ENCODE results near the gene IFT43.

The IFT43 gene

GRCh38 chr14:76019676-76020075 lies 34.1 kb downstream of the IFT43 start:
- DNase-seq, result no peak

DNA sequence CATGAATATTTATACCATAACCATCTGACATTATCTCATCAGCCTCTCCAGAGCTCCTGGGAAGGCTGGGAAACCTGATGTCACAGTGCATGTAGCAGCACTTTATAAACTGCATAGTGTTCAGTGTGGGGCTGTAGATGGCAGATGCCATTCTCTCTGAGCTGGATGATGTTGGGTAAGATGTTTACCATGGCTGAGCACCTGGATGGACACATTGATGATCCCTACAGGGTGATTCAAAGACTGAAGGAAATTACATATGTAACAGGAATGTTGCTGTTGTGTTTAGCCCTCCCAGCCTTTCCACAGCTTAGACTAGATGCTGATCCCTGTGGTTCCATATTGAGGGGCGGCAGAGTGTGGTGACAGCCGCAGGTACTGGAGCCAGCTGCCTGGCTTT lies 37.4 kb downstream of the IFT43 start:
- no peak for DNase-seq

DNA sequence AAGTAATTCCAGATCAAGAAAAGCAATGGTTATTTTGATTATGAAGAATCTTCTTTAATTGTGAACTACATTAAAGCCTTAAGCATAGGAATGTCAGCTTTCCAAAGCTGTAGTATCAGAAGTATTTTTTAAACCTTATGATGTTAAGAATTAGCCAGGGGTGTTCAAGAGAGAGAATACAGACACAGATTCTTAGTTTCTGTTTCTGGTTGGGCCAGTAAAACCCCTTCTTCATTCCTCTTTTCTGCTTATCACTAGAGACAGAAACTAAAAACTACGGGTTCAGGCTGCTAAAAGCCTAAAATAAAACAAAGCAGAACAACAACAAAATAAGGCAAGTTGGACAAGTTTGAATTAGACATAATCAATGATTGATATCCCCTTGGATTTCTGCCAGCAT lies 38.2 kb downstream of the IFT43 start:
- no peak for DNase-seq

DNA sequence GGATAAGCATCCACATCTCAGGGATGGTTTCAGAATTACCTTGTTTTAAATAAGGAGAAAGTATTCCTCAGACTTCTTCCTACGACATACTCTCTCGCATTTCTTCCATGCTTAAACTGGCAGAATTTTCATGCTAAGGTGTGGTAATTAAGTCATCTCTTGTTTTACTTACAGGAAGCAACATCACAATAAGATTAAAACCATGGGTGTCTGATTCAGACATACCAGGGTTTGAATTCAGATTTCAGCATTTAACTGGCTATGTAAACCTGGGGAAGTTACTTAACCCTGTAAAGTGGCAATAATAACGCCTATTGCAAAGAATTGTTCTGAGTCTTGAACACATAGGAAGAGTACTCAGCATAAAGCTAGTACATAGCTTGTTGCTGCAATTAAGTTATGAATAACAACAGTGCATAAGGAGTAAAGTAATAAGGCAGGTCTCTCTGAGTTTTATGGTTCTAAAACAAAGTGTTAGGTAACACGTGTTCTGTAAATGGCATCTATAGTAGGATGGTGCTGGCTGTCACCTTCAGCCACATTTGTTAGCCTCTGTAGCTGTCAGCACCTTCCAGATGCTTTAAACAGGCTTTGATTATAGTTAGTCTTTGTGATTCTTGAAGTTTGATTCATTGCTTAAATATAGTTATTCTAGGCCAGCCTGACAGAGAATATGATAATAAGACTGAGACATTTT lies 38.8 kb downstream of the IFT43 start:
- no peak for DNase-seq

GRCh38 chr14:76034566-76034965 lies 49.0 kb downstream of the IFT43 start:
- no peak for DNase-seq

- DNase-seq, result no peak
These were observed 55.1 kb downstream of the IFT43 start for GRCh38 chr14:76040704-76041103.

- no peak for DNase-seq
These were observed 60.2 kb downstream of the IFT43 start for GRCh38 chr14:76045773-76046172.

- DNase-seq, result no peak
These were observed 64.7 kb downstream of the IFT43 start for GRCh38 chr14:76050250-76050649.

DNA sequence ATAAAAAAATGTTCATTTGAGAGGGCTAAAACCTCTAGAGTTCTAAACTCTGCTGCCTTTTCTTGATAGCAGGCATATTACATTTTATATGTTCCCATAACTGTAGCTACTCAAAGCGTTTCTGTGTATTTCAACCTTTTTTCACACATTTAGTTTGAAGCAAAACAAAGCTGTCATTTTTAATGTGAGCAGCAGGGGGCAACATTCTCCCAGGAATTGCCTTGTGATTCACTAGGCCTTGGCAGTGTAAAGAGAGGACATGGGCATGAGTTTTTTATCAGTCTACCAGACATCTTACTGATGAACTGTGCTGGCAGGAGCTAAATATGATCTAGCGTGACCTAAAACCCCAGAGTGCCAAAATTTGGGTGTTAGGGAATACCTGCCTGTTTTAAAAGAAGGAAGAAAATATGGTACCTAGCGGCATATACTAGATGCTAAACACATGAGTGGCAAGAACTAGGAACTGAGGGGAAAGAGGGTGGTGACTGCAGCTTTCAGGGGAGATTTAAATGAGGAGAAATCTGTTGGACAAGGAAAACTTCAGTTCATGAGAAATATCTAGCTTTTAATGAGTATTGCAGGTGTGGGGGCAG lies 65.3 kb downstream of the IFT43 start:
- peak in 3 of 4 experiments; percentile 6 to 37 (median 12) for DNase-seq

DNA sequence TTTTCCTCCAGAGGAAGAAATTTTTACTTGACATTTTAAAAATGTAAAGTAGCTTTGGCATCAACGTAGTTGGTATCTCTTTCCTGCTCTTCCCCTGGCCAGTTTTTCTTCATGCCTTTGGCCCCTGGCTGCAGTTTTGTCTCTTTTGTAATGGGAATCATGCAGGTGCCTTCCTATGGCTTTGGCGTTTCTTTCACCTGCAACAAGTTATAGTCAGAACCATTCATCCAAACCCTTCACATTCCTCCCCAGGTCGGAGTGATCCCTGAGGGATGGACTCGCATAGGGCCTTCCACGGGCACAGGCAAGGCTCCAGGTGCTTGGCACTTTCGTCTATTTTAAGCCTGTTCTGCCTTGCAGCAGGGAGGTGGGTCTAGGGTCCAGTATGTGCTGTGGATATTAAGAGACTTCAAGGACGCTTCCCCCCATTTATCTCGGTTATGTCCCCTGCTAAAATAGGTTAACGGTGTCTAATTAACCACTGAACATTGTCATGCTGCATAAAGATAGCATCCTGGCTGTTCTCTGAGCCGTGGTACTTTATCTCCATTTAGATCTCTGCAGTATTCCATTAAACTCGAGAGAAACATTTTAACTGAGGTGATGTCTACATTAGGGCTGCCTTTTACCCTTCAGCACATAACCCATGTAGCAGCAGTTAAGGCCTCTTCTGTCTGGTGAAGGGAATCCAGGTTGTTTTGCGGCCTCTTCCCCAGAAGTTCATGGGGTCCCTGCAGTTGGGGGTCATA lies 66.3 kb downstream of the IFT43 start:
- DNase-seq, result no peak

GRCh38 chr14:76053572-76054355 lies 68.2 kb downstream of the IFT43 start:
- DNase-seq, result no peak

- no peak for DNase-seq
These were observed 69.8 kb downstream of the IFT43 start for GRCh38 chr14:76055330-76055729.

DNA sequence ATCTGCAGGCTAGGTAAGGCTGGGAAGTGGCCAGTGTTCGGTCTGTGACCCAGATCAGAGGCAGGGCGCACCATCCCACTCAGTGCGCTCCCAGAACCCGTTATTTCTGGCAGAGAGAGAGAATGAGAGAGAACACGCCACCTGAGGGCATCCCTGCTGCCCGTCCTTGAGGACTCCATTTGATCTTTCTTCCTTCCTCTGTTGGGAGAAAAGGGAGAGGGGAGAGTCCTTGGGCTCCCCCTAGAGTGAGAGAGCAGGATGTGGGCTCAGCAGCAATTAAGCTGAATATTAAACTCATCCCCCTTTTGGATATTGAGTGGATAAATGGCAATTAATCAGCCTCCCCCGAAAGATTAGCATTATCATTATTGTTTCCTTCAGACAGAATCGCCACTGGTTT lies 70.6 kb downstream of the IFT43 start:
- DNase-seq, result no peak

- no peak for DNase-seq
These were observed 72.4 kb downstream of the IFT43 start for GRCh38 chr14:76057914-76058313.

GRCh38 chr14:76063327-76063726 lies 77.8 kb downstream of the IFT43 start:
- DNase-seq, result no peak

- DNase-seq, result no peak
These were observed 80.0 kb downstream of the IFT43 start for GRCh38 chr14:76065519-76065918.

- DNase-seq, result no peak
These were observed 82.0 kb downstream of the IFT43 start for GRCh38 chr14:76067536-76067935.

DNA sequence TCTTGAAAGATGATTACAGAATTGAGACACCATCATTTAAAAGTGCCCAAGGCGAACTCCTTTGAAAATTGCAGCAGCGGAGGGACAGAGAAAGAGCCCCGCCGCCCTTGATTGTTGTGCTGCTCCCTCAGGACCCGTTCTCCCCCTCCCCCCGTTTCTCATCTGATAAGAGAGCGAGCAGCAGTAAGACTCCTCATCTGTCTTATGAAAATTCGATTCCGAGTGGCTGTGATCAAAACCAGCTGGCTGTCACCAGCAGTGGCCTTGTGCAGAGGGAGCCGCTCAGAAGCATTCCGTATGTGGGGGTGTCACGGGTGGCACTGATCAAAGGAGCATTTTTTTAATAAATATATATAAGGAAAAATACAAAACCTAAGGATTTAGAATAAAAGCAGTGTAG lies 88.2 kb downstream of the IFT43 start:
- no peak for DNase-seq

- no peak for DNase-seq
These were observed 91.8 kb downstream of the IFT43 start for GRCh38 chr14:76077340-76077739.

GRCh38 chr14:76078501-76078900 lies 92.9 kb downstream of the IFT43 start:
- no peak for DNase-seq

DNA sequence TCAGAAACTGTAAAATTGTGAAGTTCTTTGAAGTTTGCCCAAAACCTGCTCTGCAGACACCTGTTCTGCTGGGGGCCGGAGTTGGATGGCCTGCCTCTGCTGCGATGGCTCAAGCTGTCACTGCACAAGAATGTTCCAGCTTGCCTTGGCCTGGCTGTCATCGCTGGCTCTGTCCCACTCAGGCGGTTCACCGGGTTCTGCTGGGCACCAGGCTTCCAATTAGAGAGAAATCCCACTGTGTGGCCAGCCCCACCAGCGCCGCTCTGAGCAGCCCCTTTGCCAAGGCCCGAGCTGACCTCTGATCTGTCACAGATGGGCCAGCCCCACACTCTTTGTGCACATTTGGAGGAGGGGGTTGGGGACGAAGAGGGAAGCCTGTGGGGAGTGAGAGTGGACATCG lies 94.5 kb downstream of the IFT43 start:
- DNase-seq, result no peak

- DNase-seq, result no peak
These were observed 94.9 kb downstream of the IFT43 start for GRCh38 chr14:76080471-76080870.

DNA sequence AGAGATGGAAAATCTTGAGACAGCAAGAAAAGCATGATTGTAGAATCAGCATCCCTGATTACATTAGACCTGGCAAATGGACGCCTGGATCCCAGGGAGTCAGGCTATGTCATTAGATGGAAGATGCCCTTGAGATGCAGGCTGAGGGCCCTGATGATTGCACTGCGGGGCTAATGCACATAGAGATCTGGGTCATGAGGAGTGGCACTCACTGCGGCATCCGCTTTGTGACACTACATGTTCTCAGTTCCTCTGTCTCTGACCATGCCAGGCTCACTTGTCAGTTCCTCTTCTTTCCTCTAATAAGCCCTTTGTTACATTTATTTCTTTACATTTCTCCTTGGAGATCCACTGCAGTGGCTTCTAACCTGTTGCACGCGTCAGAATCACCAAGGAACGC lies 96.1 kb downstream of the IFT43 start:
- no peak for DNase-seq
